Adrenal gland (tissue), 12 donors: Measurements from ENCODE around the gene GTSE1. TPM values are rescaled to one million over a fixed set of nuclear protein-coding genes. Genes with fewer than 3 reads are reported as not detected.

ENCODE experiments used
- DNase-seq, 7 donors: peaks; one replicate each; pipeline ENCODE4 v3.0.0-alpha.2; 2019 to 2020
- H3K27ac ChIP-seq, 5 donors: fragments of 200-600 bp; sonication (generic) in 4 of 5; 1 replicate in 3 of 5; 2 replicates in 2 of 5; pipeline versions ENCODE4 v1.5.1 to v1.8.0; 2016 to 2020; ENCODE audit warnings: mild to moderate bottlenecking in 1 of 5
- H3K27me3 ChIP-seq: fragments of 200-600 bp; 2 replicates; pipeline ENCODE4 v1.8.0; 2021
- H3K36me3 ChIP-seq, 2 donors: fragments of 200-600 bp; replicated peaks in 1 of 2; 1 replicate in 1 of 2; 2 replicates in 1 of 2; pipeline versions ENCODE4 v1.5.1 to v1.8.0; 2018 to 2022
- H3K4me1 ChIP-seq, 2 donors: fragments of 200-600 bp; replicated peaks in 1 of 2; 1 replicate in 1 of 2; 2 replicates in 1 of 2; pipeline versions ENCODE4 v1.5.1 to v1.8.0; 2018 to 2021
- H3K4me3 ChIP-seq, 4 donors: fragments of 200-600 bp; sonication (generic) in 3 of 4; one replicate each; pipeline ENCODE4 v1.5.1; 2016 to 2018
- H3K9me3 ChIP-seq, 3 donors: fragments of 200-600 bp; sonication (generic) in 1 of 3; replicated peaks in 1 of 3; 1 replicate in 2 of 3; 2 replicates in 1 of 3; pipeline versions ENCODE4 v1.5.1 to v1.8.0; 2016 to 2021
- CTCF ChIP-seq, 6 experiments: fragments of 450-650 bp in 4 of 6; fragments of 200-600 bp in 2 of 6; sonication (generic) in 1 of 6; IDR thresholded peaks; 1 replicate in 5 of 6; 2 replicates in 1 of 6; pipeline versions ENCODE4 v1.5.1 to v1.8.0; 2016 to 2021; ENCODE audit warnings: antibody characterized with exemption in 6 of 6, mild to moderate bottlenecking in 2 of 6, moderate library complexity in 1 of 6
- POLR2A ChIP-seq, 2 donors: fragments of 450-650 bp; IDR thresholded peaks; one replicate each; pipeline ENCODE4 v1.6.1; 2017; ENCODE audit warnings: antibody characterized with exemption in 2 of 2, mild to moderate bottlenecking in 2 of 2, moderate library complexity in 1 of 2
- WGBS, 4 donors: extraction: QIAGEN DNeasy Blood & Tissue Kit in 2 of 4; methylation state at CpG; one replicate each; pipeline versions ENCODE4 v1.1.5 to v1.1.7; 2013 to 2017; 5-methylcytosine and 5-hydroxymethylcytosine counted together
- intact Hi-C, 2 donors: fragments of 100-400 bp; cut with DNase I; formaldehyde crosslinking; loops; one replicate each; pipeline versions ENCODE4 v1.14.1 to v1.15.0; 2022 to 2023
- polyA plus RNA-seq, 3 donors: library from polyadenylated mRNA; stranded (reverse); fragments of 200-250 nt in 2 of 3; fragments of 350-450 nt in 1 of 3; fragmentation: Illumina TruSeq in 1 of 3; extraction: RNeasy Lipid Tissue Mini Kit (QIAGEN cat#74804) in 1 of 3; gene quantifications; one replicate each; pipeline ENCODE4 v1.2.3, GENCODE V29; 2013 to 2014
- total RNA-seq, 9 donors: library from RNA; depleted of rRNA in 4 of 9; stranded (reverse); fragments of >200 nt in 4 of 9; fragments of 120-200 nt in 1 of 9; fragmentation: NEBNext Ultra II Directional in 1 of 9; extraction: Animal tissue kit (Norgen Biotek cat#: 25700) in 1 of 9; gene quantifications; one replicate each; pipeline versions ENCODE4 v1.1.0 to v1.2.4, GENCODE V29; 2013 to 2023
- donor health status: healthy with polysubstance abuse.
- donor health status: Bipolar disorder and iron deficiency.
- donor health status: DM: yes; HTN: yes; CAD: no.
- donor health status: DM: no; HTN: no; CAD: no.
- donor health status: DM: no; HTN: no; CAD: no.
- donor health status: DM: yes; HTN: yes; CAD: no.

The GTSE1 gene
- total and polyA plus RNA-seq, 12 donors = 0.06 to 5.7 (median 1.0) TPM

GRCh38 chr22:46364341-46365165, 67.9 kb downstream of the GTSE1 start:
- DNase-seq = no peak
- Histone ChIP-seq H3K27ac (no peak overlapping the region), H3K9me3 (no peaks in the 10 kb centered on the region), H3K27me3 (peaks cover 5% of the 10 kb centered on the region), H3K36me3 (no peaks in the 10 kb centered on the region), H3K4me3 (no peak overlapping the region), H3K4me1 (no peaks in the 10 kb centered on the region)
- TF ChIP-seq CTCF (IDR thresholded peaks at IDR 0.05) (no peak), POLR2A (IDR thresholded peaks at IDR 0.05) (no peak)
- WGBS, 4 donors = 45 to 64% (median 61%) methylated on average over 2 to 26 of the region's 26 CpGs
- intact Hi-C loops = loop anchor here in 1 of 2 donors (5.0 kb wide), 1 partner anchor 173 kb away; the partner anchor contains the start of gene CELSR1

- DNase-seq = no peak
- WGBS, 4 donors = 86 to 92% (median 88%) methylated on average over 11 to 22 of the region's 22 CpGs
- intact Hi-C loops = loop anchor here in 1 of 2 donors (5.0 kb wide), 1 partner anchor 172 kb away; the partner anchor contains the start of gene CELSR1
- H3K36me3 ChIP-seq = no peaks in the 10 kb centered on the region
- TF ChIP-seq CTCF (IDR thresholded peaks at IDR 0.05) (no peak), POLR2A (IDR thresholded peaks at IDR 0.05) (no peak)
- H3K27me3 ChIP-seq = peaks cover 5% of the 10 kb centered on the region
- no peak overlapping the region for H3K27ac ChIP-seq
- H3K4me3 ChIP-seq = no peak overlapping the region
- no peaks in the 10 kb centered on the region for H3K4me1 ChIP-seq
- no peaks in the 10 kb centered on the region for H3K9me3 ChIP-seq
Measured at GRCh38 chr22:46365166-46365624, 68.5 kb downstream of the GTSE1 start.

- WGBS, 4 donors = 66 to 91% (median 81%) methylated on average over 14 to 19 of the region's 19 CpGs
- H3K4me1 ChIP-seq = no peaks in the 10 kb centered on the region
- intact Hi-C loops = loop anchor here in 1 of 2 donors (5.0 kb wide), 1 partner anchor 171 kb away; the partner anchor contains the start of gene CELSR1
- no peak for TF ChIP-seq POLR2A (IDR thresholded peaks at IDR 0.05)
- no peak for TF ChIP-seq CTCF (IDR thresholded peaks at IDR 0.05)
- H3K4me3 ChIP-seq = no peak overlapping the region
- H3K27ac ChIP-seq = no peak overlapping the region
- peaks cover 5% of the 10 kb centered on the region for H3K27me3 ChIP-seq
- no peak for DNase-seq
- H3K36me3 ChIP-seq = no peaks in the 10 kb centered on the region
- H3K9me3 ChIP-seq = no peaks in the 10 kb centered on the region
Measured at GRCh38 chr22:46366327-46366731, 69.7 kb downstream of the GTSE1 start.

DNA sequence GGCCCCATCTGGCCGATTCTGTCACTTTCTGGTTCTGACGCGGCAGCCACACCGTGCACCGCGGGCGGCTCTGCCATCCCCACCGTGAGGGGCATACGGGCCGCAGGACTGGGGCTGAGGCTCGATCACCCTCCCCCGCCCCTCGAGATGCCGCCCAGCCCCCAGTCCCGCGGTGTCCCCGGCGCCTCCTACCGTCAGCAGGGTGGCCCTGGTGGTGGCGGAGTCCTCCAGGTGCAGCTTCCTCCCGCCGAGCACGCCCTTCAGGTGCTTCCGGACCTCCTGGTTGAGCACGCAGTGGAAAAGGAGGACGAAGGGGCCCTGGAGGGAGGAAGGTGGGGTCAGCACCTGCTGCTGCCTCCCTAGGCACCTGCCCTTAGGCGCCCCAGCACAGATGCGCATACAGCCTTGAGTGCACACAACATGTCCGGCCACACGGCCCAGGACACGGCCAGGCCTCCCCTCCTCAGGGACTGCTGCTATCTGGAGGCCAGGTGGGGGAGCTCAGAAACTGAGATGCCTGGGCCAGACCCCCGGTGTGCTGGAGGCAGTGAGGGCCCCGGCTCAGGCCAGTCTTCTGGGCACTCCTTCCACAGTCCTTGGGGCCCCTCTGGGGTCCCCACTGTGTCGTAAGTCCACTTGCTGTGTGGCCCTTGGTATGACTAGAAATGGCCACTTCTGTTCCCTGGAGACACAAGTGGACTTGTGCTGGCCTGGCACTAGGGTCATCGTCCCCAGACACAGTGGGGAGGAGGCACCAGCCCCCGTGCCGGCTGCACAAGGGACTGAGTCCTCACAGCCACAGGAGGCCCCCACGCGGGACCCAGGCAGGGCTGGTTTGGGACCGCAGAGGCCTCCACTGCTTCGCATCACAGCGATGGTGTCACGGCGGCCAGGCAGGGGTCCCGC, 70.4 kb downstream of the GTSE1 start:
- no peak overlapping the region for H3K27ac ChIP-seq
- DNase-seq = peak in 1 of 7 donors; percentile 23
- TF ChIP-seq CTCF (IDR thresholded peaks at IDR 0.05) = no peak
- no peak for TF ChIP-seq POLR2A (IDR thresholded peaks at IDR 0.05)
- peaks cover 5% of the 10 kb centered on the region for H3K27me3 ChIP-seq
- H3K9me3 ChIP-seq = no peaks in the 10 kb centered on the region
- H3K36me3 ChIP-seq = no peaks in the 10 kb centered on the region
- intact Hi-C loops = loop anchor here in 1 of 2 donors (5.0 kb wide), 1 partner anchor 170 kb away; the partner anchor contains the start of gene CELSR1
- H3K4me3 ChIP-seq = no peak overlapping the region
- 55 to 84% (median 59%) methylated on average over 5 to 45 of the region's 45 CpGs for WGBS, 4 donors
- H3K4me1 ChIP-seq = no peaks in the 10 kb centered on the region
